PC-9 (cell line): ENCODE measurements around the gene SLC16A8. TPM values are rescaled to one million over a fixed set of nuclear protein-coding genes. Genes with fewer than 3 reads are reported as not detected.
"Not testable (repeated sequence)": the region's sequence is repeated elsewhere in the genome, so short reads cannot be mapped to it uniquely, and the experiment has no call there.

ENCODE experiments used
- BruUV-seq: library from RNA; stranded (reverse); fragments of 400-500 nt; replicated peaks from 2 replicates; lab custom pipeline; 2021; lab: Mats Ljungman, UMichigan
- CTCF ChIA-PET: fragments of 300-600 bp; sonication (Branson Sonifier 250); formaldehyde crosslinking; loops from one replicate; lab custom pipeline; 2022; ENCODE audit warnings: antibody characterized with exemption; lab: Charles Lee
- POLR2A ChIA-PET: fragments of 300-600 bp; sonication (Branson Sonifier 250); formaldehyde crosslinking; loops from one replicate; lab custom pipeline; 2022; ENCODE audit warnings: antibody characterized with exemption; ENCODE audit not compliant: unreplicated experiment; lab: Charles Lee
- DNase-seq, 2 experiments: peaks; one replicate each; pipeline versions ENCODE4 v3.0.0 to v3.0.0-alpha.2; 2015 to 2022; ENCODE audit warnings: mixed read lengths in 1 of 2
- H2AFZ ChIP-seq: fragments of 200-600 bp; sonication (generic); 2 replicates; pipeline ENCODE4 v1.8.1; 2017; ENCODE audit warnings: antibody characterized with exemption
- H3F3A ChIP-seq: fragments of 200-600 bp; sonication (generic); 2 replicates; pipeline ENCODE4 v1.8.1; 2017; ENCODE audit warnings: antibody characterized with exemption, mild to moderate bottlenecking, low read depth; ENCODE audit not compliant: insufficient read depth
- H3K27ac ChIP-seq: fragments of 200-600 bp; sonication (generic); 2 replicates; pipeline ENCODE4 v1.6.1; 2016; ENCODE audit warnings: mixed run types
- H3K27me3 ChIP-seq: fragments of 200-600 bp; sonication (generic); 2 replicates; pipeline ENCODE4 v1.6.1; 2016; ENCODE audit warnings: low read depth, mixed run types; ENCODE audit not compliant: insufficient read depth
- H3K36me3 ChIP-seq: fragments of 200-600 bp; sonication (generic); 2 replicates; pipeline ENCODE4 v1.6.1; 2016; ENCODE audit warnings: low read depth, mixed run types
- H3K4me1 ChIP-seq: fragments of 200-600 bp; sonication (generic); replicated peaks from 2 replicates; pipeline ENCODE4 v1.6.1; 2016; ENCODE audit warnings: mixed run types; ENCODE audit not compliant: insufficient read depth
- H3K4me2 ChIP-seq: fragments of 200-600 bp; sonication (generic); 2 replicates; pipeline ENCODE4 v1.6.1; 2017; ENCODE audit warnings: mixed run types
- H3K4me3 ChIP-seq: fragments of 200-600 bp; sonication (generic); 2 replicates; pipeline ENCODE4 v1.6.1; 2016; ENCODE audit warnings: mixed run types
- H3K79me2 ChIP-seq: fragments of 200-600 bp; sonication (generic); 2 replicates; pipeline ENCODE4 v1.6.1; 2017; ENCODE audit warnings: low read depth, mixed run types
- H3K9me2 ChIP-seq: fragments of 200-600 bp; sonication (generic); 2 replicates; pipeline ENCODE4 v1.8.1; 2017; ENCODE audit warnings: mild to moderate bottlenecking; ENCODE audit not compliant: insufficient read depth
- H3K9me3 ChIP-seq: fragments of 200-600 bp; sonication (generic); 2 replicates; pipeline ENCODE4 v1.8.1; 2016; ENCODE audit warnings: low read depth; ENCODE audit not compliant: insufficient read depth
- H4K20me1 ChIP-seq: fragments of 200-600 bp; sonication (generic); 2 replicates; pipeline ENCODE4 v1.8.1; 2017; ENCODE audit not compliant: insufficient read depth
- CTCF ChIP-seq: fragments of 200-600 bp; sonication (generic); conservative IDR thresholded peaks from 2 replicates; pipeline ENCODE4 v1.6.1; 2017; ENCODE audit warnings: mixed run types, antibody characterized with exemption, mild to moderate bottlenecking, moderate library complexity
- EZH2 ChIP-seq: fragments of 200-600 bp; sonication (generic); IDR thresholded peaks from 2 replicates; pipeline ENCODE4 v1.8.0; 2017; ENCODE audit warnings: antibody characterized with exemption, low read depth
- intact Hi-C: fragments of 100-400 bp; cut with micrococcal nuclease; formaldehyde crosslinking; loops from one replicate; pipeline ENCODE4 v1.10.0; 2022; ENCODE audit not compliant: unreplicated experiment
- total RNA-seq: library from RNA; stranded (reverse); gene quantifications from 2 replicates; pipeline ENCODE4 v1.2.3, GENCODE V29; 2021

SLC16A8 gene
- total RNA-seq, 1 experiment from 2014 or later = not detected

- H3K27ac ChIP-seq = no peak overlapping the region
- no peaks in the 10 kb centered on the region for H3K9me3 ChIP-seq
- H2AFZ ChIP-seq = no peak overlapping the region
- no peaks in the 10 kb centered on the region for H3K36me3 ChIP-seq
- intact Hi-C loops = no loop called here
- CTCF ChIA-PET = no interaction called here
- H3K27me3 ChIP-seq = no peaks in the 10 kb centered on the region
- peaks cover 28% of the 10 kb centered on the region; the same call in 1 of the 2 replicates for H3F3A ChIP-seq
- TF ChIP-seq EZH2 (no peak), CTCF (no peak)
- no peak overlapping the region for H3K4me2 ChIP-seq
- BruUV-seq = no TSS peak
- H3K79me2 ChIP-seq = no peaks in the 10 kb centered on the region
- DNase-seq = no peak
- POLR2A ChIA-PET = no interaction called here
- H3K4me1 ChIP-seq = no peaks in the 10 kb centered on the region
- no peak overlapping the region for H3K4me3 ChIP-seq
- H4K20me1 ChIP-seq = no peaks in the 10 kb centered on the region
- no peaks in the 10 kb centered on the region for H3K9me2 ChIP-seq
Observed at GRCh38 chr22:38079804-38080203, 4.2 kb downstream of the SLC16A8 start.

- H3F3A ChIP-seq = peaks cover 28% of the 10 kb centered on the region; the same call in 1 of the 2 replicates
- CTCF ChIA-PET, POLR2A ChIA-PET, H2AFZ ChIP-seq, H3K9me2 ChIP-seq, H3K9me3 ChIP-seq, H4K20me1 ChIP-seq, DNase-seq, H3K27me3 ChIP-seq, H3K4me2 ChIP-seq, H3K79me2 ChIP-seq, intact Hi-C loops, H3K4me1 ChIP-seq, H3K27ac ChIP-seq, H3K36me3 ChIP-seq, H3K4me3 ChIP-seq: not testable (repeated sequence)
- TSS peak; percentile 22 for BruUV-seq
Observed at GRCh38 chr22:38079208-38079607, 4.8 kb downstream of the SLC16A8 start.

- Histone ChIP-seq H3K27ac (no peak overlapping the region), H3K79me2 (no peaks in the 10 kb centered on the region), H3K4me2 (no peak overlapping the region), H3K9me2 (no peaks in the 10 kb centered on the region), H3K4me1 (no peaks in the 10 kb centered on the region), H3F3A (peaks cover 24% of the 10 kb centered on the region; the same call in 1 of the 2 replicates), H3K4me3 (no peak overlapping the region), H2AFZ (no peak overlapping the region), H3K9me3 (no peaks in the 10 kb centered on the region), H3K27me3 (no peaks in the 10 kb centered on the region), H4K20me1 (no peaks in the 10 kb centered on the region; the same call in 1 of the 2 replicates), H3K36me3 (no peaks in the 10 kb centered on the region)
- BruUV-seq = no TSS peak
- DNase-seq = no peak
- intact Hi-C loops = no loop called here
- POLR2A ChIA-PET = no interaction called here
- TF ChIP-seq CTCF (no peak), EZH2 (no peak)
- CTCF ChIA-PET = no interaction called here
Observed at GRCh38 chr22:38078046-38078840, 5.7 kb downstream of the SLC16A8 start.
